HCT116 (cell line): Measurements from ENCODE around the gene DAPK1. TPM values are rescaled to one million over a fixed set of nuclear protein-coding genes. Genes with fewer than 3 reads are reported as not detected.

Source experiments
- ATAC-seq: fragments of 200-7000 bp; cut with Tn5 transposase; 2 replicates; pipeline ENCODE4 v1.9.1; 2020; ENCODE audit warnings: mild to moderate bottlenecking, moderate library complexity
- BruUV-seq: library from RNA; stranded (reverse); fragments of 400-500 nt; replicated peaks from 2 replicates; lab custom pipeline; 2021; lab: Mats Ljungman, UMichigan
- CTCF ChIA-PET: fragments of 300-600 bp; sonication (Branson Sonifier 250); formaldehyde crosslinking; loops from one replicate; lab custom pipeline; 2021; ENCODE audit warnings: antibody characterized with exemption; lab: Charles Lee
- POLR2A ChIA-PET: fragments of 300-600, 350-600 bp; sonication (Branson Sonifier 250); formaldehyde crosslinking; loops from one replicate; lab custom pipeline; 2021; ENCODE audit warnings: antibody characterized with exemption; lab: Charles Lee
- RAD21 ChIA-PET, 2 experiments: fragments of 300-600 bp; sonication (Branson Sonifier 250); formaldehyde crosslinking; loops; one replicate each; lab custom pipeline; 2023; ENCODE audit warnings: low total read pairs in 2 of 2; ENCODE audit not compliant: uncharacterized antibody in 2 of 2, unreplicated experiment in 2 of 2, low non-redundant PET in 1 of 2; lab: Charles Lee
- DNase-seq: peaks from one replicate; pipeline ENCODE4 v3.0.0-alpha.2; 2010; ENCODE audit warnings: low read depth, low spot score
- H2AFZ ChIP-seq: fragments of 200-600 bp; shearing (Covaris generic), sonication (generic); 2 replicates; pipeline ENCODE4 v1.6.1; 2017; ENCODE audit warnings: low read depth, mixed run types, mixed read lengths, antibody characterized with exemption, low read length; ENCODE audit not compliant: poor library complexity, severe bottlenecking
- H3K27ac ChIP-seq: 2 replicates; pipeline ENCODE4 v1.5.1; 2012; ENCODE audit warnings: low read depth, low read length
- H3K27me3 ChIP-seq: fragments of 200-600 bp; sonication (generic); 2 replicates; pipeline ENCODE4 v1.6.1; 2016; ENCODE audit warnings: mixed run types, low read length, mixed read lengths; ENCODE audit not compliant: insufficient read depth
- H3K36me3 ChIP-seq, 2 experiments: fragments of 200-500 bp in 1 of 2; fragments of 200-600 bp in 1 of 2; sonication (Bioruptor generic) in 1 of 2; sonication (generic) in 1 of 2; 2 replicates each; pipeline versions ENCODE4 v1.5.1 to v1.6.1; 2014 to 2016; ENCODE audit warnings: low read length in 2 of 2, inconsistent platforms in 1 of 2, mixed read lengths in 1 of 2, mixed run types in 1 of 2; ENCODE audit not compliant: insufficient read depth in 2 of 2, control insufficient read depth in 1 of 2
- H3K4me1 ChIP-seq, 2 experiments: fragments of 200-600 bp in 1 of 2; sonication (generic) in 1 of 2; 2 replicates each; pipeline versions ENCODE4 v1.5.1 to v1.6.1; 2012 to 2017; ENCODE audit warnings: low read length in 2 of 2, inconsistent platforms in 1 of 2, mild to moderate bottlenecking in 1 of 2, mixed read lengths in 1 of 2, mixed run types in 1 of 2, moderate library complexity in 1 of 2; ENCODE audit not compliant: insufficient read depth in 2 of 2, control insufficient read depth in 1 of 2
- H3K4me2 ChIP-seq: fragments of 200-600 bp; sonication (generic); 2 replicates; pipeline ENCODE4 v1.6.1; 2017; ENCODE audit warnings: mixed run types, low read length, mixed read lengths
- H3K4me3 ChIP-seq, 2 experiments: fragments of 200-600 bp in 1 of 2; sonication (generic) in 1 of 2; replicated peaks in 1 of 2; 2 replicates each; pipeline ENCODE4 v1.5.1; 2011 to 2016; ENCODE audit warnings: low read length in 2 of 2, control low read depth in 1 of 2, low read depth in 1 of 2, mild to moderate bottlenecking in 1 of 2, mixed read lengths in 1 of 2, mixed run types in 1 of 2
- H3K79me2 ChIP-seq: fragments of 200-600 bp; sonication (generic); 2 replicates; pipeline ENCODE4 v1.6.1; 2017; ENCODE audit warnings: mild to moderate bottlenecking, mixed run types, low read length, moderate library complexity, mixed read lengths; ENCODE audit not compliant: insufficient read depth
- H3K9ac ChIP-seq: fragments of 200-600 bp; sonication (generic); 2 replicates; pipeline ENCODE4 v1.6.1; 2016; ENCODE audit warnings: low read length, mixed read lengths
- H3K9me2 ChIP-seq: fragments of 200-600 bp; sonication (generic), shearing (Covaris generic); 2 replicates; pipeline ENCODE4 v1.6.1; 2017; ENCODE audit warnings: mixed run types, mild to moderate bottlenecking, moderate library complexity; ENCODE audit not compliant: insufficient read depth
- H3K9me3 ChIP-seq, 2 experiments: fragments of 200-500 bp in 1 of 2; fragments of 200-600 bp in 1 of 2; sonication (Bioruptor generic) in 1 of 2; sonication (generic) in 1 of 2; 2 replicates each; pipeline ENCODE4 v1.6.1; 2014 to 2017; ENCODE audit warnings: low read length in 2 of 2, mixed read lengths in 2 of 2, inconsistent platforms in 1 of 2, low read depth in 1 of 2, mild to moderate bottlenecking in 1 of 2, mixed run types in 1 of 2, moderate library complexity in 1 of 2; ENCODE audit not compliant: control insufficient read depth in 1 of 2, insufficient read depth in 1 of 2
- H4K20me1 ChIP-seq: fragments of 200-600 bp; sonication (generic), shearing (Covaris generic); 2 replicates; pipeline ENCODE4 v1.6.1; 2017; ENCODE audit warnings: mixed run types, mild to moderate bottlenecking, moderate library complexity; ENCODE audit not compliant: insufficient read depth
- CBX3 ChIP-seq: IDR thresholded peaks from 2 replicates; pipeline ENCODE4 v1.6.1; 2012; ENCODE audit warnings: low read depth
- CEBPB ChIP-seq: IDR thresholded peaks from 2 replicates; pipeline ENCODE4 v1.6.1; 2012; ENCODE audit warnings: low read depth
- CTCF ChIP-seq, 3 experiments: fragments of 200-600 bp in 1 of 3; sonication (generic) in 1 of 3; IDR thresholded peaks in 2 of 3; conservative IDR thresholded peaks in 1 of 3; 2 replicates each; pipeline ENCODE4 v1.5.1; 2012 to 2017; ENCODE audit warnings: low read depth in 2 of 3, low read length in 2 of 3, antibody characterized with exemption in 1 of 3, borderline replicate concordance in 1 of 3, control low read depth in 1 of 3, mild to moderate bottlenecking in 1 of 3, mixed read lengths in 1 of 3, mixed run types in 1 of 3, moderate library complexity in 1 of 3; ENCODE audit not compliant: insufficient read depth in 1 of 3
- EGR1 ChIP-seq: IDR thresholded peaks from 2 replicates; pipeline ENCODE4 v1.6.1; 2012; ENCODE audit warnings: low read depth
- ELF1 ChIP-seq: IDR thresholded peaks from 2 replicates; pipeline ENCODE4 v1.6.1; 2012; ENCODE audit warnings: low read depth, borderline replicate concordance
- EZH2 ChIP-seq: fragments of 200-600 bp; sonication (generic); IDR thresholded peaks from 2 replicates; pipeline ENCODE4 v1.6.1; 2017; ENCODE audit warnings: antibody characterized with exemption, mixed run types
- EZH2phosphoT487 ChIP-seq: fragments of 200-600 bp; IDR thresholded peaks from 2 replicates; pipeline ENCODE4 v1.6.1; 2018; ENCODE audit warnings: antibody characterized with exemption, borderline replicate concordance
- FOSL1 ChIP-seq: IDR thresholded peaks from 2 replicates; pipeline ENCODE4 v1.6.1; 2012; ENCODE audit warnings: low read depth
- JUND ChIP-seq: IDR thresholded peaks from 2 replicates; pipeline ENCODE4 v1.6.1; 2012
- POLR2AphosphoS5 ChIP-seq: IDR thresholded peaks from 2 replicates; pipeline ENCODE4 v1.6.1; 2011; ENCODE audit warnings: mild to moderate bottlenecking, low read depth, low read length, moderate library complexity
- RAD21 ChIP-seq: IDR thresholded peaks from 2 replicates; pipeline ENCODE4 v1.6.1; 2012; ENCODE audit warnings: low read depth, mild to moderate bottlenecking
- SIN3A ChIP-seq: IDR thresholded peaks from 2 replicates; pipeline ENCODE4 v1.6.1; 2012; ENCODE audit warnings: low read depth
- SP1 ChIP-seq: IDR thresholded peaks from 2 replicates; pipeline ENCODE4 v1.6.1; 2012; ENCODE audit warnings: low read depth
- TCF7L2 ChIP-seq: IDR thresholded peaks from 2 replicates; pipeline ENCODE4 v1.7.0; 2011; ENCODE audit warnings: borderline replicate concordance, inconsistent platforms; ENCODE audit not compliant: insufficient read depth, insufficient read length; ENCODE audit errors: extremely low read depth
- ZFX ChIP-seq: fragments of 450-650 bp; IDR thresholded peaks from 2 replicates; pipeline ENCODE4 v1.6.1; 2017
- ZNF274 ChIP-seq: fragments of 200-500 bp; sonication (Bioruptor generic); IDR thresholded peaks from 2 replicates; pipeline ENCODE4 v1.6.1; 2014; ENCODE audit warnings: mild to moderate bottlenecking, low read depth, low read length, inconsistent platforms
- intact Hi-C: fragments of 100-400 bp; cut with micrococcal nuclease; formaldehyde crosslinking; loops from 2 replicates; pipeline ENCODE4 v1.10.0; 2022
- total RNA-seq: library from RNA; stranded (reverse); gene quantifications from one replicate; pipeline ENCODE4 v1.2.1, GENCODE V29; 2021; ENCODE audit not compliant: unreplicated experiment
- TF ChIP-seq, protein P1 (sequence below): IDR thresholded peaks from 2 replicates; pipeline ENCODE4 v1.6.1; 2011; ENCODE audit warnings: mild to moderate bottlenecking, low read length, moderate library complexity; ENCODE audit not compliant: insufficient replicate concordance; ENCODE audit errors: extremely low read depth

The DAPK1 gene
- total RNA-seq, 1 experiment from 2014 or later = 5.6 TPM

GRCh38 chr9:87635656-87636501 lies 138.2 kb downstream of the DAPK1 start:
- no peaks in the 10 kb centered on the region for H4K20me1 ChIP-seq
- no peaks in the 10 kb centered on the region for H3K4me1 ChIP-seq
- TF ChIP-seq ZNF274 (no peak), CEBPB (no peak), ELF1 (no peak), RAD21 (no peak)
- intact Hi-C loops = no loop called here
- H2AFZ ChIP-seq = no peak overlapping the region
- H3K27ac ChIP-seq = no peak overlapping the region
- ATAC-seq (no peak), DNase-seq (no peak)
- H3K27me3 ChIP-seq = no peaks in the 10 kb centered on the region
- H3K79me2 ChIP-seq = no peaks in the 10 kb centered on the region
- no peaks in the 10 kb centered on the region for H3K36me3 ChIP-seq
- H3K9me3 ChIP-seq = no peaks in the 10 kb centered on the region
- no TSS peak for BruUV-seq
- no peak overlapping the region for H3K9ac ChIP-seq
- no peak overlapping the region for H3K4me2 ChIP-seq
- H3K4me3 ChIP-seq = no peak overlapping the region
- RAD21 ChIA-PET = no interaction called here
- H3K9me2 ChIP-seq = no peaks in the 10 kb centered on the region
- CTCF ChIA-PET = no interaction called here
- POLR2A ChIA-PET = no interaction called here

GRCh38 chr9:87638292-87638691 lies 140.6 kb downstream of the DAPK1 start:
- ATAC-seq (no peak), DNase-seq (no peak)
- POLR2A ChIA-PET = no interaction called here
- Histone ChIP-seq H3K79me2 (no peaks in the 10 kb centered on the region), H3K27me3 (no peaks in the 10 kb centered on the region), H3K4me2 (no peak overlapping the region), H3K4me1 (no peaks in the 10 kb centered on the region), H3K4me3 (no peak overlapping the region), H2AFZ (no peak overlapping the region), H3K9ac (no peak overlapping the region), H3K27ac (no peak overlapping the region), H3K9me2 (no peaks in the 10 kb centered on the region), H3K9me3 (no peaks in the 10 kb centered on the region), H3K36me3 (no peaks in the 10 kb centered on the region), H4K20me1 (no peaks in the 10 kb centered on the region)
- intact Hi-C loops = no loop called here
- no TSS peak for BruUV-seq
- CTCF ChIA-PET = no interaction called here
- RAD21 ChIA-PET = no interaction called here
- no peak for TF ChIP-seq FOSL1
- no peak for TF ChIP-seq CTCF (IDR thresholded peaks at IDR 0.05 in 2 of 3, conservative IDR thresholded peaks at IDR 0.05 in 1 of 3; ENCODE audit: borderline replicate concordance in 1 of 3, insufficient read depth in 1 of 3, low read depth in 2 of 3, low read length in 2 of 3)
- no peak for TF ChIP-seq ZNF274
- no peak for TF ChIP-seq EZH2
- no peak for TF ChIP-seq CBX3
- no peak for TF ChIP-seq POLR2AphosphoS5
- no peak for TF ChIP-seq SIN3A
- TF ChIP-seq ZFX = no peak
- no peak for TF ChIP-seq CEBPB
- no peak for TF ChIP-seq TCF7L2
- TF ChIP-seq RAD21 = no peak
- TF ChIP-seq JUND = no peak
- no peak for TF ChIP-seq EZH2phosphoT487
- no peak for TF ChIP-seq EGR1
- TF ChIP-seq, protein P1, sequence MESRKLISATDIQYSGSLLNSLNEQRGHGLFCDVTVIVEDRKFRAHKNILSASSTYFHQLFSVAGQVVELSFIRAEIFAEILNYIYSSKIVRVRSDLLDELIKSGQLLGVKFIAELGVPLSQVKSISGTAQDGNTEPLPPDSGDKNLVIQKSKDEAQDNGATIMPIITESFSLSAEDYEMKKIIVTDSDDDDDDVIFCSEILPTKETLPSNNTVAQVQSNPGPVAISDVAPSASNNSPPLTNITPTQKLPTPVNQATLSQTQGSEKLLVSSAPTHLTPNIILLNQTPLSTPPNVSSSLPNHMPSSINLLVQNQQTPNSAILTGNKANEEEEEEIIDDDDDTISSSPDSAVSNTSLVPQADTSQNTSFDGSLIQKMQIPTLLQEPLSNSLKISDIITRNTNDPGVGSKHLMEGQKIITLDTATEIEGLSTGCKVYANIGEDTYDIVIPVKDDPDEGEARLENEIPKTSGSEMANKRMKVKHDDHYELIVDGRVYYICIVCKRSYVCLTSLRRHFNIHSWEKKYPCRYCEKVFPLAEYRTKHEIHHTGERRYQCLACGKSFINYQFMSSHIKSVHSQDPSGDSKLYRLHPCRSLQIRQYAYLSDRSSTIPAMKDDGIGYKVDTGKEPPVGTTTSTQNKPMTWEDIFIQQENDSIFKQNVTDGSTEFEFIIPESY = no peak
- no peak for TF ChIP-seq SP1
